GM18517 (cell line): ENCODE data around the gene SIN3B.

Source experiments
- ATAC-seq: cut with Tn5 transposase; IDR thresholded peaks from one replicate; pipeline ENCODE4 v1.9.1; 2021; ENCODE audit warnings: mild to moderate bottlenecking, moderate library complexity; ENCODE audit not compliant: unreplicated experiment

Gene SIN3B

DNA sequence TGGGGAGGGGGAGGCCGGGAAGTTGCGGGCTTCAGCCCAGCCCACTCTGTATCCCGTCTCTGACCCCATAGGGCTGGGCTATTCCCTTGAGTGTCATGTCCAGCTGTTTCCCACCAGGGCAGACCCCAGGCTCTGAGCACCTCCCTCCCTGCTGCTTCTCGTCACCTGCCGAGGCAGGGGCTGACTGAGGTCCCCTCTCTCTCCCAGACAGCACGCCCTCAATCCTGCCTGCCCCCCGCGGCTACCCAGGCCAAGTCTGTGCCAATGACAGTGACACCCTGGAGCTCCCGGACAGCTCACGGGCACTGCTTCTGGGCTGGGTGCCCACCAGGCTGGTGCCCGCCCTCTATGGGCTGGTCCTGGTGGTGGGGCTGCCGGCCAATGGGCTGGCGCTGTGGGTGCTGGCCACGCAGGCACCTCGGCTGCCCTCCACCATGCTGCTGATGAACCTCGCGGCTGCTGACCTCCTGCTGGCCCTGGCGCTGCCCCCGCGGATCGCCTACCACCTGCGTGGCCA lies 60.2 kb downstream of the SIN3B start:
- no peak for ATAC-seq

DNA sequence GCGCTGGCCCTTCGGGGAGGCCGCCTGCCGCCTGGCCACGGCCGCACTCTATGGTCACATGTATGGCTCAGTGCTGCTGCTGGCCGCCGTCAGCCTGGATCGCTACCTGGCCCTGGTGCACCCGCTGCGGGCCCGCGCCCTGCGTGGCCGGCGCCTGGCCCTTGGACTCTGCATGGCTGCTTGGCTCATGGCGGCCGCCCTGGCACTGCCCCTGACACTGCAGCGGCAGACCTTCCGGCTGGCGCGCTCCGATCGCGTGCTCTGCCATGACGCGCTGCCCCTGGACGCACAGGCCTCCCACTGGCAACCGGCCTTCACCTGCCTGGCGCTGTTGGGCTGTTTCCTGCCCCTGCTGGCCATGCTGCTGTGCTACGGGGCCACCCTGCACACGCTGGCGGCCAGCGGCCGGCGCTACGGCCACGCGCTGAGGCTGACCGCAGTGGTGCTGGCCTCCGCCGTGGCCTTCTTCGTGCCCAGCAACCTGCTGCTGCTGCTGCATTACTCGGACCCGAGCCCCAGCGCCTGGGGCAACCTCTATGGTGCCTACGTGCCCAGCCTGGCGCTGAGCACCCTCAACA lies 60.8 kb downstream of the SIN3B start:
- no peak for ATAC-seq

DNA sequence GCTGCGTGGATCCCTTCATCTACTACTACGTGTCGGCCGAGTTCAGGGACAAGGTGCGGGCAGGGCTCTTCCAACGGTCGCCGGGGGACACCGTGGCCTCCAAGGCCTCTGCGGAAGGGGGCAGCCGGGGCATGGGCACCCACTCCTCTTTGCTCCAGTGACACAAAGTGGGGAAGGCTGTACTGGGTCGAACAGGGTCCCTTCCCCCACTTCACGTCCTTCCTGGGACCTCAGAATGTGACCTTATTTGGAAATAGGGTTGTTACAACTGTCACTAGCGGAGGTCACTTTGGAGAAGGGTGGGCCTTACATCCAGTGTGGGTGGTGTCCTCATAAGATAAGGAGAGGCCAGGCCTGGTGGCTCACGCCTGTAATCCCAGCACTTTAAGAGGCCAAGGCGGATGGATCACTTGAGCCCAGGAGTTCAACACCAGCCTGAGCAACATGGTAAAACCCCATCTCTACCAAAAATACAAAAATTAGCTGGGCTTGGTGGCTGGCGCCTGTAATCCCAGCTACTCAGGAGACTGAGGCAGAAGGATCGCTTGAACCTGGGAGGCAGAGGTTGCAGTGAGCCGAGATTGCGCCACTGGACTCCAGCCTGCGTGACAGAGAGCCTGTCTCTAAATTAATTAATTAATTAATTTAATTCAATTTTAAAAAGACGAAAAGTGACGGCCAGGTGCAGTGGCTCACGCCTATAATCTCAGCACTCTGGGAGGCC lies 61.4 kb downstream of the SIN3B start:
- no peak for ATAC-seq

DNA sequence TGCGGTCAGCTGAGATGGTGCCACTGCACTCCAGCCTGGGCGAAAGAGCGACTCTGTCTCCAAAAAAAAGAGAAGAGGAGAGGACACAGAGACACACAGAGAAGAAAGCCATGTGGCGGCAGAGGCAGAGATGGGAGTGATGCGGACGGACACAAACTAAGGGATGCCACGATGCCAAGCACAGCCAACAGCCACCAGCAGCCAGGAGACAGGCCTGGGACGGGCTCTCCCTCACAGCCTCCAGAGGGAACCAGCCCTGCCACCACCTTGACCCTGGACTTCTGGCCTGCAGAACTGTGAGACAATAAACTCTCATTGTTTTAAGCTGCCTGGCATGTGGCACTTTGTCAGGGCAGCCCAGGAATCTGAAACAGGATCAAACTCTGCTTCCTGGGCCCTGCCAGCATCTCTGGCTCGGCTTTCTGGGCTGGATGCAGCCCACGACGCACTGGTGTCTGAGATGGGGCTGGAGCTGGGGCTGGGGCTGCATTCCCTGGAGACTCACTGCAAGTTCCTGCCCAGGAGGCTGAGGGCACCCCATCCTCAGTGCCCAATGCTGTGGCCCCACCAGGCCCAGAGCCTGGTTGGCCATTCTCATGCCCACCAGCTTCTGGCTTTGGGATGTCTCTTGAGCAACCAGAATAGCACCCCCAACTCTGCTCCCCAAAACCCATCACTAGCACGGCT lies 62.6 kb downstream of the SIN3B start:
- ATAC-seq, result no peak

DNA sequence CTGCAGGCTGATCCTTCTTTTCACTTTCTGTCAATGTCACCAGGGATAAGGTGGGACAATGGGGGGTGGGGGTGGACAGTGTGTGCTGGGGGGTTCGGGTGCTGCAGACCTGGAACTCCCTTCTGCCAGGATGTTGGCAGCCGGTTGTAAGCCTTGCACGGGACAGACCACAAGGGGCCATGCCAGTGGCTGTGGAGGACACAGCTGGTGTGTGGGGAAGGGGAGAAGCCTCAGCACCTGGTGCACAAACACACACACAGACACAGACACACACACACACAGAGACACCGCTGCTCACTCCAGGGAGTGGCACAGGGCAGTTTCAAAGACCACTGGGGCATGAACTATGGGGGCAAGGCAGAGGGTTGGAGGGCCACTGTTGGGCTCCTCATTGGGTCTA lies 63.2 kb downstream of the SIN3B start:
- ATAC-seq, result no peak

DNA sequence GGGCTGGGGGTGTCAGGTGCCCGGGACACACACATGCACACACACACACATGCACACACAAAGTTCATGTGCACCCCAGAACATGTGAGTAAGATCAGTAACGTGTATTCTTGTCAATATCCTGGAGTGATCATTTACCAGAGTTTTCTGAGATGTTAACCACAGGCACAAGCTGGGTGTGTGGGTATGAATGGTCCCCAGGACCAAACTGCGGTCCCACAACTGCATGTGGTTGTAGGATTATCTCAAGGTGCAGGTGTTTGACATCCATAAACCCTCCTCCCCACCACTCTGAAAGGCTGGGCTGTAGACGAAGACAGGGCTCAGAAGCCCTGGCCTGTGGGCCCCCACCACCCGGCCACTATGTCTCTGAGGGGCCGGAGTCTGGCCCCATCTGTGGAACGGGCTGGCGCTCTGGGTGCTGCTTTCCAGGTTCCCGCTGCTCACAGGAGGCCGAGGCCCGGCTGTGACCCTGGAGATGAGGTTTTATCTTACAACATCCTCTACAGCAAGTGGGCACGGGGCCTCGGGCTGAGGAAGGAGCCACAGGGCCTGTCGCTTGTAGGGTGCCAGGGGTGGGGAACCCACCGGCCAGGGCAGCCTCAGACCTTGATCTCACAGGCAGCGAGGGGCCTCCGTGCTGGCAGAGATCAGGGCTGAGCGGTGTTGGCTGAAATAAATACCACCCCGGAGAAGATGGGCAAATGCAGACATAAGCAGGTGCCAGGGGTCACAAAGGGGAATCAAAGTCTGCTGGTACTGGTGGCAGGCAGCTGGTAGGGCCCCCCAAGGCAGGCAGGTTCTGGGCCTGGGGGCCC lies 63.9 kb downstream of the SIN3B start:
- no peak for ATAC-seq

DNA sequence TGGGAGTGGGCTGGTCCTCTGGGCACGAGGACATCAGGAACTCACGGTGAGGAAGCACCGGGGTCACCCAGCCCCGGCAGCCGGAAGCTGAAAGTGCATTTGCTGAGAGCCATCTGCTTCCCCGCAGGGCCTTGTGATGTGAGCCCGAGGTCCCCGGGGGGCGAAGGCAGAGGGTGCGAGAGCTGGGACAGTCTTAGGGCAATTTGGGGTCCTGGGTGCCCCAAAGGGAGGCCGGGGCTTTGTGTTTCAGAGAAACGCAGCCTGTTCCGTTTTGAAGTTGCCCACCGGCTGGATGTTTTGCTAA lies 64.4 kb downstream of the SIN3B start:
- no peak for ATAC-seq

DNA sequence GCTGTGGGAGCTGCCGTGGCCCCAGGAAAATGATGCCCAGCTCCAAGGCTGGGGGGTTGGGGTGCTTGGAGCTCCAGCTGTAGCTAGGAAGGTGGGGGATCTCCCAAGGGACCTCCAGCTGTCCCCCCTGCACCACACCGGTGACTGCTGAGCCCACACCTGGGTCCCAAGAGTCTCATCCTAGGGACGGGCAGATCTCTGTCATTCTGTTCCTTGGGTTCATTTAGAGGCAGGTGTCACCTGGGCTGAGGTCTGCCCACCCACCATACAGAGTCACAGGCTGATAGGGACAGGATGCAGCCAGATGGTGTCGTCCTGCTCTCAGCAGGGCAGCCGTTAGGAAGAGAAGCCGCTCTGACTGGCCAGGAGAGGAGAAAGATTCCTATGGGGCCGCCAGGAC lies 64.9 kb downstream of the SIN3B start:
- no peak for ATAC-seq

DNA sequence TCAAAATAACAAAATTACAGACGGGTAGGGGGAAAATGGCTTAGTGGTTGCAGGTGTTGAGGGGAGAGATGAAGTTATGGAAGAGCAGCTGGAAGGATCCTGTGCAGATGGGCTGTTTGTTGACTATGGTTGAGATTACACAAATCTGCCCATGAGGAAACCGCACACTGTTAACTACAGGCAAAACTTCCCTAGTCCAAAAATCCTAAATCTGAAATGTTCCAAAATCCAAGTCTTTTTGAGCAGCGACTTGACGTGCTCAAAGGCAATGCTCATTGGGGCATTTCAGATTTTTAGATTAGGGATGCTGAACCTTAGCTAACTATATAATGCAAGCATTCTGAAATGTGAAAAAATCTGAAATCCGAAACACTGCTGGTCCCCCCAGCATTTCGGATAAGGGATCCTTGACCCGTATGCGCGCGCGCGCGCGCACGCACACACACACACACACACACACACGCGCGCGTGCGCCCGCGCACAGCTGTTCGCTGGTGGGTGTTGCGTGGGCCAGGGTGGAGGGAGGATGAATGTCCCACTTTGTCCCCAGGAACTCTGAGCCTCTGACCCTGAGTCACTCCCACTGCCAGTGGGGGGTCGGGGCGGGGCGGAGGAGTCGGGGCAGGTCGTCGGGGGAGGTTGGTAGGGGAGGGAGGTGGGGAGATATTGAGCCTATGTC lies 66.4 kb downstream of the SIN3B start:
- no peak for ATAC-seq

DNA sequence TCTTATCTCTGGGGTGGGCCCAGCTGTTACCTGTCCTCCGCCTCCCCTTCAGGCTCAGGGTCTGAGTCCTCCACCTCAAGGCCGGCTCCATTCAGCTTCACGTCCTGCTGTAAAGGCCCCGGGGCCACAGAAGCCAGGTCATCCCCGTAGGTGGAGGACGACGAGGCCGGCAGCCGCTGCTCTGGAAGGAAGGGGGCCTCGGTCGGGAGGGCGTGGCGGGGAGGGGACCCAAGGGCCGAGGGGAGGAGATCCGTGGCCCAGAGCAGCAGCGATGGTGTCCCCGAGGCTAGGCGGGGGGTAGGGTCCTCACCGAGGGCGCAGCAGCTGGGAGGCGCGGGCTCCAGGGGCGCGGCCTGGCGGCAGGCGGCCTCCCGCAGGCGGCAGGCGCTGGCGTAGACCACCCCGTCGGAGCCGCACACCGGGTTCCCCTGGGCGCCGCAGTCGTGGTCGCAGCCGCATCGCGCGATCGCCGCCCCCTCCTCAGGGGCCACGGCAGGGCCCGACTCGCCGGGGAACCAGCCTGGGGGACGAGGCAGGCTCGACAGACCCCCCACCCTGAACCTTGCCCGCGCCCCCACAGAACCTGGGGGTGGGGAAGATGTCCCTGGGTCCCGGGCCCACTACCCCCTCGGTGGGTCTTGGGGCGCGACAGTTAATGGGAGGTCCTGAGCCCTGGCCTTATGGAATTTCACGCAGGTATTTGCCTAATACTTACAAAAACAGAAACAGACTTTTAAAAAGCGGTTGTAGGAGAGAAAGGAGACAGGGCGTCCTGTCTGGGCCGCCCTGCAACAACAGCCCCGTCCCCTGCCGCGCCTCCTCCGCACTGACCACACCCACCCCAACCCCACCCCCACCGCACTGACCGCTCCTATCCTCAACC lies 67.2 kb downstream of the SIN3B start:
- ATAC-seq, result no peak

DNA sequence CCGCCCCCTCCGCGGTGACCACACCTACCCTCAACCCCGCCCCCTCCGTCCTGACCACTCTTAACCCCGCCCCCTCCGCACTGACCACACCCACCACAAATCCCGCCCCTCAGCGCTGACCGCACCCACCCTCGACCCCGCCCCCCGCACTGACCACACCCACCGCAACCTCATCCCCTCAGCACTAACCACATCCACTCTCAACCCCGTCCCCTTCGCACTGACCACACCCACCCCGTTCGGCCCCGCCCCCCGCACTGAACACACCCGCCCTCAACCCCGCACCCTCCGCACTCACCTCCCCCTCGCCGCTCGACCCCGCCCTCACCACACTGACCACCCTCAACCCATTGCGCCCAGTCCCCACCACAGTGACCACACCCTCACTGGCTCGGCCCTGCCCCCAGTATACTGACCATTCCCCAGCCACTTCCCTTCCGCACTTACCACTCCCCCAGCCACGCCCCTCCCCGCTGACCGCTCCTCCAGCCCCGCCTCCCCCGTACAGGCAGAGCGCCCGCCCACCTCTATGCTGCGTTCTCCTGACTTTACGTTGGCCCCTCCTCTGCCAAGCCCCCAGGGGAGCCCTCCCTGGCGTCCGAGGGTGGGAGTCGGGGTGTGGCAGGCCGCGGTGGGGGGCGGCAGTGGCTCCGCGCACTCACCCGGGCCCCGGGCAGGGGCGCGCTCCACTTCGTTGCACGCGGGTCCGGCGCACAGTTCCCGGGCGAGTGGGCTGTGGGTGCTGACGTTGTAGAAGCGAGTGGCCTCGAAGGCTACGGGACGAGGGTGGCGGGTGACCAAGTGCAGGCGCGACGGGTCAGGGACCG lies 68.0 kb downstream of the SIN3B start:
- no peak for ATAC-seq

DNA sequence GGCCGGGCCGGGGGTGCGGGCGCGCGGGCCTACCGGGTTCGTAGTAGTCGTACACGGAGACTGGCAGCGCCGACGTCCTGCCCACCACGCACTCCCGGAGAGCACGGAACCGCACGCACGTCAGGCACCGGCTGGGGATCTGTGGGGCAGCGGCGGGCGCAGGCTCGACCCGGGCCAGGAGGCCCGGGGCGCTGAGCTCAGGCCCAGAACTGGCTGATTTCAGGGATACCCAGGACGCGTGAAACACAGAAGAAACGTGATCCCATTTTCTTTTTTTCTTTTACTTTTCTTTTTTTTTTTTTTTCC lies 68.6 kb downstream of the SIN3B start:
- no peak for ATAC-seq

DNA sequence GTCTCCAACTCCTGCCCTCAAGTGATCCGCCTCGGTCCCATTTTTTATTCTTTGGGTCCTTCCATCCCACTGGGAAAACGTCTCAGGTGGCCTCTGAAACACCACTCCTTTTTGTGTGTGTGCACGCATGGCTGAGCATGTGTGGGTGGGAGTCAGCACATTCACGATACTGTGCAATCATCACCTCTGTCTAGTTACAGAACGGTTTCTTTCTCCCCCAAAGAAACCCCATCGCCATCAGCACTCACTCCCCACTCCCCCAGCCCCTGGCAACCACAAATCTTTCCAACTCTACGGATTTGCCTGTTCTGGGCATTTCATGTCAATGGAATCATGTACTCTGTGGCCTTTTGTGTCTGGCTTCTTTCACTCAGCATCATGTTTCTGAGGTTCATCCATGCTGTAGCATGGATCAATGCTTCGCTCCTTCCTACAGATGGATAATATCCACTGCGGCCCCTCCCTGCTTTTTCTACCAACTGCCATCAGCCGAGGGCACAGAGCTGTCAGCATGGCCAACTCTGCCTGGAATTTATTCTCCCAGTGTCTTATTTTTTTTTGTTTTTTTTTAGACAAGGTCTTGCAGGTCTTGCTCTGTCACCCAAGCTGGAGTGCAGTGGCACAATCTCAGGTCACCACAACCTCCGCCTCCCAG lies 69.3 kb downstream of the SIN3B start:
- no peak for ATAC-seq

DNA sequence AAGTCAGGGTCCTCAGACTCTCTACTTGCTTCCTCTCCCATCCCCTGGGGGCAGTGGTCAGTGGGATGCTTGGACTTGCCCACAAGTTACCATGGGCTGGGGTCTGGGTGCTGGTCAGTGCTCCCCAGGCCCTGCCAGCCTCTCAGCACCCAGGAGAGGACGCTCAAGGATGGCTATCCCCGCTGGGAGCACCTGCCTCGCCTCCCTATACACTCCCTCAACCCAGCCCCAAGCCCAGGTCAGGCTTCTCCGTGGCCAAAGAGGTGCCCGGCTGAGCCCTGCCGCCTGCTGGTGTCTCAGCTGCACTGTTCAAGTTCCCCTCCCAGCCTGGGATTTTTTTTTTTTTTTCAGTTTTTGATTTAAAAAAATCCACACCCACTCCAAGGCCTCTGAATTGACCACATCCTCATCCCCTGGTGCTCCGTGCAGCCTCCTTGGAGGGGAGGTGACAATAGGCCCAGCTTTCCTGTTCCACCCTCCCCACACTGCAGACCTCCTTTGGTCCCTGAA lies 70.4 kb downstream of the SIN3B start:
- ATAC-seq, result no peak

DNA sequence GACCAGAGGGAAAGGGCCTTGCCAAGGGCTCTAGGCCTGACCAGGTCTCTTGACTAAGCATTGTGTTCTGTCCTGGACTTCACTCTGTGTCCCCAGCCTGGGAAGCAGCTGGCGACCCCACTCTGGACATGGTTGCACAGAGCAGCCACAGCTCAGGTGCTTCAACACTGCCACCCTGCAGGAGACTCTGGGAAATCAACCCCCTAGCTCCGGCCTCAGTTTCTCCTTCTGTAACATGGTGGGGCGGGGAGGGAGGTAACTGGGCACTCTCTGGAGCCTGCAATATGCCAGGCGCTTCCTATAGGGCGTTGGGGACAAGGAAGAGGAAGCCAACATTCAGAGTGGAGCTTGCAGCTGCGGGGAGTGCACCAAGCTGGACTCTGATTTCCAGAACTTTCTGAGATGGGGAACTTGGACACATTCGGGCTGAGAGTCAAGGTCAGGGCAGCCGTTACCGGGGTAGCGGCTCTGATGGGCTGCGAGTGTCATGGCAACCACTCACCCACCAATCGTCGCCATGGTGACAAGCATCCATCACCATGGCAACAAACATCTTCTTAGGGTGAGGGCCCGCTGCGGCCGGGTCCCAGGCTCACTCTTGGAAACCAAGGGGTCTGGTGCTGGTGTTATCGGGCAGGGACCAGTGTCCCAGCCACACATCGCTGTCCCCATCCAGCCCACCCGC lies 72.4 kb downstream of the SIN3B start:
- ATAC-seq, result no peak

DNA sequence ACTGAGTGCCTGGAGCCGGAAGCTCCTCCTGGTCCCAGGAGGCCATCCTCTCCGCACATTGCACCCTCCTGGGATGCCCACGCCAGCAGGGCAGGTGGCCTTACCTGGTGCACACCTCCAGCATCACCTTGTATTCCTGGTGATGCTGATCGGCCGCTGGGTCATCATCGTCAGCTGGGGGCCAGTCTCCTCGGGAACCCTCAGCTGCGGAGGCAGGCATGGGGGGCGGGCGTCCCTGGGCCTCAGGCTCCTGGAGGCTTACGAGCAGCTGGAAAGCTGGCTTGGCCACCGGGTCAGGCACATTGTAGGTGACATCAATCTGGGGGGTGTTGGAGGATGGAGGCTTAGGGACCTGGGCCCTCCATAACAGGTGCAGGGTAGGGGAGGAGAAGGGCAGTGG lies 73.3 kb downstream of the SIN3B start:
- no peak for ATAC-seq

DNA sequence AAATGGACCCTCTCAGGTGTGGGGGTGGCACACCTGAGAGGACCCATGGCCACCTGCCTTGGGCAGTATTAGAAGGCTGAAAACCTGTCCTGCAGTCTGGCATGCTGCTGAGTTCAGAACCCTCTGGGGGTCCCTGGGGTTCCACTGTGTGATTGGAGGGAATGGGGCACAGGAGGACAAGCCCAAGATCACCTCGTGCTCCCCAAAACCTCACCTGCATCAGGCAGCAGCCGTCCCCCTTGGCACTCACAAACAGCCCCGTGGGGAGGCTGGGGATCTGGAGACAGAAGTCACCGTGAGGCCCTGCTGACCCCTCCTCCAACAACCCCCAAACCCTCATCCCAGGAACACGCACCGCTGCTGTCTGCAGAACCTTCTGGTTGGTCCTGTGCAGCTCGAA lies 74.1 kb downstream of the SIN3B start:
- ATAC-seq, result no peak

DNA sequence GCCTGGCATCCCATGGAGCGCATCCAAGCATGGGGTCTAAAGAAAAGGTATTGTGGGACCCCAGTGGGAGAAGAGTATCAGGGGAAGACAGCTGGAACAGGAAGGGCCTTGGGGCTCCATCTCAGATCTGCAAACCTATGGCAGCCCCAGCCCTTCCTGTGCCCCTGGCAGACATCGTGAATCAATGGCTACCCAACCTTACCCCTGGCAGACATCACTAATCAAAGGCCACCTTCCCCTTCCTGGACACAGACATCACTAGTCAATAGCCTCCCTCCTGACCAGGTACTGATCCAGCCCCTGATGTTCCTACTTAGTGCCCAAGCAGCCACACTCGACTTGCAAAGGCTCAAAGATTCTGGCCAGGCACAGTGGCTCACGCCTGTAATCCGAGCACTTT lies 75.4 kb downstream of the SIN3B start:
- ATAC-seq, result no peak
